IMR-90 (cell line): ENCODE results near the gene SMARCD1. TPM values are rescaled to one million over a fixed set of nuclear protein-coding genes. Genes with fewer than 3 reads are reported as not detected.

ENCODE experiments used
- ATAC-seq: fragments of 200-7000 bp; cut with Tn5 transposase; 2 replicates; pipeline ENCODE4 v1.9.1; 2020; ENCODE audit warnings: low read depth, mild to moderate bottlenecking, moderate library complexity
- BruUV-seq: library from RNA; stranded (reverse); fragments of 400-500 nt; replicated peaks from 2 replicates; lab custom pipeline; 2021; lab: Mats Ljungman, UMichigan
- CTCF ChIA-PET: fragments of 300-600 bp; formaldehyde crosslinking; extraction: SDS; loops from one replicate; lab custom pipeline; 2021; ENCODE audit warnings: antibody characterized with exemption; lab: Yijun Ruan, JAX
- POLR2A ChIA-PET: fragments of 300-600 bp; sonication (Branson Sonifier 250); formaldehyde crosslinking; loops from one replicate; lab custom pipeline; 2022; ENCODE audit warnings: antibody characterized with exemption; ENCODE audit not compliant: unreplicated experiment; lab: Charles Lee
- DNase-seq: peaks from one replicate; pipeline ENCODE4 v3.0.0; 2013
- H2AFZ ChIP-seq: replicated peaks from 2 replicates; pipeline ENCODE3; 2013; ENCODE audit warnings: low read length, mild to moderate bottlenecking; ENCODE audit not compliant: poor library complexity
- H2AK5ac ChIP-seq: 2 replicates; pipeline ENCODE4 v1.6.1; 2013; ENCODE audit warnings: low read depth, low read length, inconsistent platforms
- H2AK9ac ChIP-seq: replicated peaks from 2 replicates; pipeline ENCODE3; 2013; ENCODE audit warnings: mild to moderate bottlenecking, low read depth, low read length, moderate library complexity; ENCODE audit not compliant: poor library complexity
- H2BK120ac ChIP-seq: 2 replicates; pipeline ENCODE4 v1.6.1; 2013; ENCODE audit warnings: low read depth, low read length, inconsistent platforms
- H2BK15ac ChIP-seq: 3 replicates; pipeline ENCODE4 v1.6.1; 2013; ENCODE audit warnings: low read depth, low read length, inconsistent platforms
- H2BK20ac ChIP-seq: 2 replicates; pipeline ENCODE4 v1.6.1; 2013; ENCODE audit warnings: low read depth, mild to moderate bottlenecking, inconsistent platforms, low read length, moderate library complexity
- H2BK5ac ChIP-seq: 2 replicates; pipeline ENCODE4 v1.6.1; 2013; ENCODE audit warnings: mild to moderate bottlenecking, low read depth, low read length, inconsistent platforms; ENCODE audit not compliant: poor library complexity, severe bottlenecking
- H3K14ac ChIP-seq: replicated peaks from 2 replicates; pipeline ENCODE4 v1.6.1; 2013; ENCODE audit warnings: low read depth, low read length, inconsistent platforms
- H3K18ac ChIP-seq: 2 replicates; pipeline ENCODE4 v1.6.1; 2013; ENCODE audit warnings: low read depth, low read length, control low read depth
- H3K23ac ChIP-seq: 2 replicates; pipeline ENCODE4 v1.6.1; 2013; ENCODE audit warnings: low read depth, low read length, inconsistent platforms
- H3K27ac ChIP-seq: 2 replicates; pipeline ENCODE4 v1.5.1; 2013; ENCODE audit warnings: mild to moderate bottlenecking, control low read depth, low read length; ENCODE audit not compliant: insufficient read depth
- H3K27me3 ChIP-seq: 2 replicates; pipeline ENCODE4 v1.6.1; 2013; ENCODE audit warnings: low read length; ENCODE audit not compliant: control insufficient read depth, insufficient read depth
- H3K36me3 ChIP-seq: 2 replicates; pipeline ENCODE4 v1.6.1; 2013; ENCODE audit warnings: low read length, mixed read lengths; ENCODE audit not compliant: control insufficient read depth, insufficient read depth
- H3K4ac ChIP-seq: 2 replicates; pipeline ENCODE4 v1.6.1; 2013; ENCODE audit warnings: low read depth, low read length, inconsistent platforms
- H3K4me1 ChIP-seq: 2 replicates; pipeline ENCODE4 v1.6.1; 2013; ENCODE audit warnings: low read length, mixed read lengths; ENCODE audit not compliant: control insufficient read depth, insufficient read depth
- H3K4me2 ChIP-seq: 2 replicates; pipeline ENCODE4 v1.6.1; 2013; ENCODE audit warnings: low read depth, mild to moderate bottlenecking, control low read depth, low read length, moderate library complexity
- H3K4me3 ChIP-seq: 2 replicates; pipeline ENCODE4 v1.5.1; 2013; ENCODE audit warnings: low read depth, mild to moderate bottlenecking, control low read depth, low read length, moderate library complexity; ENCODE audit not compliant: insufficient read depth
- H3K56ac ChIP-seq: 2 replicates; pipeline ENCODE4 v1.6.1; 2013; ENCODE audit warnings: low read length, inconsistent platforms; ENCODE audit not compliant: insufficient read depth; ENCODE audit errors: extremely low read depth
- H3K79me1 ChIP-seq, 2 experiments: 2 replicates each; pipeline ENCODE4 v1.6.1; 2013; ENCODE audit warnings: low read length in 2 of 2, inconsistent platforms in 1 of 2, low read depth in 1 of 2
- H3K9ac ChIP-seq: 2 replicates; pipeline ENCODE4 v1.6.1; 2013; ENCODE audit warnings: low read depth, low read length, control low read depth
- H3K9me1 ChIP-seq: 2 replicates; pipeline ENCODE4 v1.6.1; 2013; ENCODE audit warnings: low read length, inconsistent platforms; ENCODE audit not compliant: insufficient read depth
- H3K9me3 ChIP-seq: 2 replicates; pipeline ENCODE4 v1.6.1; 2013; ENCODE audit warnings: low read length; ENCODE audit not compliant: control insufficient read depth, insufficient read depth
- H4K20me1 ChIP-seq: 2 replicates; pipeline ENCODE4 v1.6.1; 2013; ENCODE audit warnings: low read length, inconsistent platforms; ENCODE audit not compliant: insufficient read depth
- H4K5ac ChIP-seq: 2 replicates; pipeline ENCODE4 v1.6.1; 2013; ENCODE audit warnings: mild to moderate bottlenecking, low read depth, low read length, control low read depth
- H4K8ac ChIP-seq, 2 experiments: 2 replicates each; pipeline ENCODE4 v1.6.1; 2013; ENCODE audit warnings: low read depth in 2 of 2, low read length in 2 of 2, control low read depth in 1 of 2, inconsistent platforms in 1 of 2
- H4K91ac ChIP-seq: 2 replicates; pipeline ENCODE4 v1.6.1; 2013; ENCODE audit warnings: low read depth, low read length, inconsistent platforms; ENCODE audit not compliant: insufficient read depth
- BHLHE40 ChIP-seq: fragments of 150-350 bp; IDR thresholded peaks from 2 replicates; pipeline ENCODE4 v1.6.1; 2016; ENCODE audit warnings: mild to moderate bottlenecking, low read depth, low read length
- CEBPB ChIP-seq: IDR thresholded peaks from 2 replicates; pipeline ENCODE4 v1.6.1; 2012; ENCODE audit warnings: low read depth, low read length, improper control_type of control experiment
- CHD1 ChIP-seq: IDR thresholded peaks from 2 replicates; pipeline ENCODE4 v1.6.1; 2012; ENCODE audit warnings: low read depth, low read length, improper control_type of control experiment
- FOS ChIP-seq: fragments of 150-350 bp; IDR thresholded peaks from 2 replicates; pipeline ENCODE4 v1.6.1; 2016; ENCODE audit warnings: low read depth, low read length
- MAFK ChIP-seq: IDR thresholded peaks from 2 replicates; pipeline ENCODE4 v1.6.1; 2012; ENCODE audit warnings: low read depth, low read length, improper control_type of control experiment
- NFE2L2 ChIP-seq: fragments of 150-350 bp; IDR thresholded peaks from 2 replicates; pipeline ENCODE4 v1.6.1; 2016; ENCODE audit warnings: low read depth, mild to moderate bottlenecking, low read length
- POLR2A ChIP-seq: IDR thresholded peaks from 2 replicates; pipeline ENCODE4 v1.6.1; 2012; ENCODE audit warnings: mild to moderate bottlenecking, low read depth, low read length
- RAD21 ChIP-seq: IDR thresholded peaks from 2 replicates; pipeline ENCODE4 v1.6.1; 2012; ENCODE audit warnings: low read length, improper control_type of control experiment
- RCOR1 ChIP-seq: IDR thresholded peaks from 2 replicates; pipeline ENCODE4 v1.6.1; 2012; ENCODE audit warnings: mild to moderate bottlenecking, low read length, improper control_type of control experiment; ENCODE audit not compliant: insufficient replicate concordance
- RFX5 ChIP-seq: IDR thresholded peaks from 2 replicates; pipeline ENCODE4 v1.8.0; 2012; ENCODE audit warnings: low read depth, mild to moderate bottlenecking, low read length, moderate library complexity
- SMC3 ChIP-seq: fragments of 150-350 bp; IDR thresholded peaks from 2 replicates; pipeline ENCODE4 v1.6.1; 2016; ENCODE audit warnings: low read depth, mild to moderate bottlenecking, antibody characterized with exemption, low read length, moderate library complexity
- WGBS, 2 experiments: methylation state at CpG; one replicate each; pipeline versions ENCODE4 v1.1.5 to v1.1.7; 2013; ENCODE audit warnings: missing lambda C conversion rate in 2 of 2; ENCODE audit not compliant: insufficient read length in 1 of 2; ENCODE audit errors: extremely low coverage in 2 of 2; 5-methylcytosine and 5-hydroxymethylcytosine counted together
- dilution Hi-C: fragments of 300-500 bp; cut with HindIII; formaldehyde crosslinking; loops from one replicate; pipeline ENCODE4 v1.14.3; 2018; ENCODE audit warnings: low sequenced_read_pairs; ENCODE audit not compliant: unreplicated experiment
- in situ Hi-C: fragments of 300-500 bp; cut with MboI; formaldehyde crosslinking; loops from 3 replicates; pipeline ENCODE4 v1.14.3; 2019; ENCODE audit warnings: low sequenced_read_pairs, inconsistent platforms, mixed read lengths
- intact Hi-C: fragments of 100-400 bp; cut with micrococcal nuclease; formaldehyde crosslinking; loops from 2 replicates; pipeline ENCODE4 v1.10.0; 2022
- polyA plus RNA-seq, 3 experiments: library from polyadenylated mRNA; depleted of rRNA; stranded (reverse); fragments of >200 nt; gene quantifications; 2 replicates each; pipeline ENCODE4 v1.2.3, GENCODE V29; 2012; ENCODE audit warnings: low replicate concordance in 1 of 3
- total RNA-seq: library from RNA; depleted of rRNA; stranded (reverse); fragments of >200 nt; gene quantifications from 2 replicates; pipeline ENCODE4 v1.2.3, GENCODE V29; 2012
- TF ChIP-seq, protein P1 (sequence below): fragments of 150-350 bp; IDR thresholded peaks from 2 replicates; pipeline ENCODE4 v1.6.1; 2017; ENCODE audit warnings: mild to moderate bottlenecking, antibody characterized with exemption, low read length, low read depth
- TF ChIP-seq, protein P2 (sequence below): conservative IDR thresholded peaks from 2 replicates; pipeline ENCODE4 v1.5.1; 2012; ENCODE audit warnings: mild to moderate bottlenecking, low read depth, low read length, improper control_type of control experiment
- TF ChIP-seq, protein P3 (sequence below): fragments of 150-350 bp; IDR thresholded peaks from 2 replicates; pipeline ENCODE4 v1.6.1; 2016; ENCODE audit warnings: low read depth, mild to moderate bottlenecking, low read length, moderate library complexity, borderline replicate concordance

SMARCD1 gene
- total and polyA plus RNA-seq, 2 of the 4 experiments (the other 2 are of a cell fraction) = 28.1 to 47.9 TPM

DNA sequence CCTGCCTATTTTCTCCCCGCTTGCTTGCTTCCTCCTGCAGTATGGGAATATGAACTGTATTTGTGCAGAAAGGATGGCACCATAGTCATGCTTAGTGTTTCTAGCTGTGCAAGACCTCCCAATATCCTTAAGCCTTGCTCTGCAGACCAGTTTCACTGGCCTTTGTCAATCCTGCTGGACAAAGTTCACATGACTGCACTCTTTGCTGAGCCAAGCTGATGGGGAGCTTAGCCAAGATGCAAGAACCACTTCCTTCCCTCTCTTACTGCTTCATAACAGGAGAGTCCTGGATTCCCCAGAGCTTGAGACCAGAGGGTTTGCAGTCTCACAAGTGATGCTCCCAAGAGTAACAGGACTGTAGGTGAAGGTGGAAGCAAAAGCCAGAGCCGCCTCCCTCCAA lies 24.0 kb upstream of the SMARCD1 start:
- ATAC-seq = no peak
- dilution Hi-C loops = no loop called here
- Histone ChIP-seq H4K20me1 (peaks cover 4% of the 10 kb centered on the region; the same call in 1 of the 2 replicates), H2AK5ac (no peak overlapping the region), H3K9me3 (no peaks in the 10 kb centered on the region), H2AFZ (no peak overlapping the region), H2BK15ac (no peak overlapping the region), H3K14ac (no peak overlapping the region), H3K9ac (no peak overlapping the region), H3K18ac (no peak overlapping the region), H3K27ac (no peak overlapping the region), H4K91ac (no peak overlapping the region), H2BK20ac (no peak overlapping the region), H2BK5ac (no peak overlapping the region), H3K9me1 (0 out of 2 replicates have a peak, but pooled peaks cover 5% of the 10 kb centered on the region), H3K36me3 (0 out of 2 replicates have a peak, but pooled peaks cover 3% of the 10 kb centered on the region), H4K5ac (no peak overlapping the region), H3K4me3 (no peak overlapping the region), H3K4me1 (peaks cover 15% of the 10 kb centered on the region), H3K4me2 (no peak overlapping the region), H3K4ac (no peak overlapping the region), H3K27me3 (peaks cover 8% of the 10 kb centered on the region), H3K23ac (no peak overlapping the region), H4K8ac (no peak overlapping the region), H2BK120ac (no peak overlapping the region), H3K79me1 (no peaks in the 10 kb centered on the region; a peak in 1 of 4 replicates), H2AK9ac (no peak overlapping the region), H3K56ac (no peak overlapping the region)
- POLR2A ChIA-PET = no interaction called here
- DNase-seq = no peak
- TF ChIP-seq RAD21 (no peak), FOS (no peak), MAFK (no peak), RFX5 (no peak), SMC3 (no peak), POLR2A (no peak), CHD1 (no peak), BHLHE40 (no peak), NFE2L2 (no peak), CEBPB (no peak), RCOR1 (no peak)
- TF ChIP-seq, protein P1, sequence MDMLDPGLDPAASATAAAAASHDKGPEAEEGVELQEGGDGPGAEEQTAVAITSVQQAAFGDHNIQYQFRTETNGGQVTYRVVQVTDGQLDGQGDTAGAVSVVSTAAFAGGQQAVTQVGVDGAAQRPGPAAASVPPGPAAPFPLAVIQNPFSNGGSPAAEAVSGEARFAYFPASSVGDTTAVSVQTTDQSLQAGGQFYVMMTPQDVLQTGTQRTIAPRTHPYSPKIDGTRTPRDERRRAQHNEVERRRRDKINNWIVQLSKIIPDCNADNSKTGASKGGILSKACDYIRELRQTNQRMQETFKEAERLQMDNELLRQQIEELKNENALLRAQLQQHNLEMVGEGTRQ = no peak
- TF ChIP-seq, protein P2, sequence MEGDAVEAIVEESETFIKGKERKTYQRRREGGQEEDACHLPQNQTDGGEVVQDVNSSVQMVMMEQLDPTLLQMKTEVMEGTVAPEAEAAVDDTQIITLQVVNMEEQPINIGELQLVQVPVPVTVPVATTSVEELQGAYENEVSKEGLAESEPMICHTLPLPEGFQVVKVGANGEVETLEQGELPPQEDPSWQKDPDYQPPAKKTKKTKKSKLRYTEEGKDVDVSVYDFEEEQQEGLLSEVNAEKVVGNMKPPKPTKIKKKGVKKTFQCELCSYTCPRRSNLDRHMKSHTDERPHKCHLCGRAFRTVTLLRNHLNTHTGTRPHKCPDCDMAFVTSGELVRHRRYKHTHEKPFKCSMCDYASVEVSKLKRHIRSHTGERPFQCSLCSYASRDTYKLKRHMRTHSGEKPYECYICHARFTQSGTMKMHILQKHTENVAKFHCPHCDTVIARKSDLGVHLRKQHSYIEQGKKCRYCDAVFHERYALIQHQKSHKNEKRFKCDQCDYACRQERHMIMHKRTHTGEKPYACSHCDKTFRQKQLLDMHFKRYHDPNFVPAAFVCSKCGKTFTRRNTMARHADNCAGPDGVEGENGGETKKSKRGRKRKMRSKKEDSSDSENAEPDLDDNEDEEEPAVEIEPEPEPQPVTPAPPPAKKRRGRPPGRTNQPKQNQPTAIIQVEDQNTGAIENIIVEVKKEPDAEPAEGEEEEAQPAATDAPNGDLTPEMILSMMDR = no peak
- TF ChIP-seq, protein P3, sequence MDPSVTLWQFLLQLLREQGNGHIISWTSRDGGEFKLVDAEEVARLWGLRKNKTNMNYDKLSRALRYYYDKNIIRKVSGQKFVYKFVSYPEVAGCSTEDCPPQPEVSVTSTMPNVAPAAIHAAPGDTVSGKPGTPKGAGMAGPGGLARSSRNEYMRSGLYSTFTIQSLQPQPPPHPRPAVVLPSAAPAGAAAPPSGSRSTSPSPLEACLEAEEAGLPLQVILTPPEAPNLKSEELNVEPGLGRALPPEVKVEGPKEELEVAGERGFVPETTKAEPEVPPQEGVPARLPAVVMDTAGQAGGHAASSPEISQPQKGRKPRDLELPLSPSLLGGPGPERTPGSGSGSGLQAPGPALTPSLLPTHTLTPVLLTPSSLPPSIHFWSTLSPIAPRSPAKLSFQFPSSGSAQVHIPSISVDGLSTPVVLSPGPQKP = no peak
- no CpG with 5 or more reads among the region's 2 CpGs for WGBS, 2 experiments
- CTCF ChIA-PET = interaction anchor here (1.5 kb wide), 1 partner anchor 22 kb away, joined by 3 read pairs; no protein-coding TSS in a partner anchor
- in situ Hi-C loops = no loop called here
- intact Hi-C loops = no loop called here
- BruUV-seq = no TSS peak
